Gastroesophageal sphincter (tissue), 3 donors: ENCODE results near the gene ZBTB7C.

ENCODE experiments used
- CTCF ChIP-seq, 4 experiments: fragments of 200-600 bp in 2 of 4; fragments of 450-650 bp in 2 of 4; sonication (generic) in 1 of 4; IDR thresholded peaks; one replicate each; pipeline ENCODE4 v1.5.1; 2017 to 2019; ENCODE audit warnings: antibody characterized with exemption in 4 of 4, mild to moderate bottlenecking in 2 of 4, moderate library complexity in 2 of 4
- EP300 ChIP-seq: sonication (generic); formaldehyde crosslinking; IDR thresholded peaks from one replicate; pipeline ENCODE4 v1.6.1; 2017; ENCODE audit warnings: antibody characterized with exemption, mild to moderate bottlenecking
- POLR2A ChIP-seq, 2 donors: fragments of 450-650 bp; IDR thresholded peaks; one replicate each; pipeline ENCODE4 v1.6.1; 2017; ENCODE audit warnings: antibody characterized with exemption in 2 of 2, mild to moderate bottlenecking in 2 of 2, moderate library complexity in 1 of 2
- POLR2AphosphoS5 ChIP-seq: sonication (generic); formaldehyde crosslinking; IDR thresholded peaks from one replicate; pipeline ENCODE4 v1.6.1; 2017; ENCODE audit warnings: antibody characterized with exemption

GRCh38 chr18:48399303-48400075 lies 9.7 kb downstream of the ZBTB7C start:
- no peak for TF ChIP-seq CTCF (IDR thresholded peaks at IDR 0.05)
- TF ChIP-seq POLR2AphosphoS5: no peak
- TF ChIP-seq EP300: no peak
- TF ChIP-seq POLR2A (IDR thresholded peaks at IDR 0.05): no peak
